NCI-H2227 (cell line): ENCODE data around the gene GCM1.

Source experiments
- DNase-seq: peaks from one replicate; lab custom pipeline; 2025; ENCODE audit not compliant: unreplicated experiment; lab: John Stamatoyannopoulos, UW

Gene GCM1

GRCh38 chr6:53109612-53110011 lies 39.0 kb downstream of the GCM1 start:
- no peak for DNase-seq

- no peak for DNase-seq
Observed at GRCh38 chr6:53107091-53107490, 41.5 kb downstream of the GCM1 start.

GRCh38 chr6:53104916-53105315 lies 43.7 kb downstream of the GCM1 start:
- DNase-seq, result no peak

- peak; percentile 14 for DNase-seq
Observed at GRCh38 chr6:53103993-53104675, 44.5 kb downstream of the GCM1 start.

- no peak for DNase-seq
Observed at GRCh38 chr6:53101006-53101405, 47.6 kb downstream of the GCM1 start.

- DNase-seq, result no peak
Observed at GRCh38 chr6:53100561-53100960, 48.1 kb downstream of the GCM1 start.

GRCh38 chr6:53095716-53096115 lies 52.9 kb downstream of the GCM1 start:
- no peak for DNase-seq

- DNase-seq, result no peak
Observed at GRCh38 chr6:53095270-53095669, 53.4 kb downstream of the GCM1 start.

- DNase-seq, result no peak
Observed at GRCh38 chr6:53090576-53090975, 58.1 kb downstream of the GCM1 start.

- no peak for DNase-seq
Observed at GRCh38 chr6:53089948-53090347, 58.7 kb downstream of the GCM1 start.

- no peak for DNase-seq
Observed at GRCh38 chr6:53086302-53086701, 62.3 kb downstream of the GCM1 start.

GRCh38 chr6:53080813-53081212 lies 67.8 kb downstream of the GCM1 start:
- DNase-seq, result no peak
